ENCODE measurements around the gene ACRV1.

ACRV1 gene

GRCh38 chr11:125680747-125681146, at the start of gene ACRV1:
ACRV1 (minus strand) TSS chr11:125680847; CDS start chr11:125680780, 67 bp downstream.
- Histone ChIP-seq H3K36me3 (ENCODE audit: insufficient read depth, low read length) (peaks cover 28% of the 10 kb centered on the region), H3K9me3 (ENCODE audit: low read length) (no peaks in the 10 kb centered on the region), H3K79me2 (ENCODE audit: insufficient read depth, low read length) (no peaks in the 10 kb centered on the region), H3K27ac (ENCODE audit: low read depth, low read length, poor library complexity, severe bottlenecking) (no peak within 1 kb of the TSS), H3K4me1 (ENCODE audit: insufficient read depth, low read length, severe bottlenecking) (no peaks in the 10 kb centered on the region), H2AFZ (ENCODE audit: low read length) (no peak within 1 kb of the TSS), H3F3A (ENCODE audit: insufficient read depth, low read length) (no peaks in the 10 kb centered on the region), H4K20me1 (ENCODE audit: insufficient read depth, low read length) (no peaks in the 10 kb centered on the region), H3K27me3 (ENCODE audit: insufficient read depth, low read length) (no peaks in the 10 kb centered on the region), H3K4me2 (ENCODE audit: low read length) (no peak within 1 kb of the TSS), H3K9me2 (ENCODE audit: low read depth, low read length) (no peaks in the 10 kb centered on the region), H3K9ac (ENCODE audit: low read length) (no peak within 1 kb of the TSS), H3K4me3 (ENCODE audit: low read depth, low read length, poor library complexity, severe bottlenecking) (no peak within 1 kb of the TSS)
- TF ChIP-seq CTCF (IDR thresholded peaks at IDR 0.05; ENCODE audit: low read length): no peak
- no peak for TF ChIP-seq EZH2 (IDR thresholded peaks at IDR 0.05; ENCODE audit: borderline replicate concordance, low read length)

GRCh38 chr11:125728969-125729368, 48.3 kb upstream of the ACRV1 start:
- H3K79me2 ChIP-seq (ENCODE audit: insufficient read depth, low read length): no peaks in the 10 kb centered on the region
- no peaks in the 10 kb centered on the region for H3K27me3 ChIP-seq (ENCODE audit: insufficient read depth, low read length)
- H3K4me1 ChIP-seq (ENCODE audit: insufficient read depth, low read length, severe bottlenecking): no peaks in the 10 kb centered on the region
- no peak overlapping the region for H3K27ac ChIP-seq (ENCODE audit: low read depth, low read length, poor library complexity, severe bottlenecking)
- H3K9me3 ChIP-seq (ENCODE audit: low read length): no peaks in the 10 kb centered on the region
- no peaks in the 10 kb centered on the region for H3K9me2 ChIP-seq (ENCODE audit: low read depth, low read length)
- H3K36me3 ChIP-seq (ENCODE audit: insufficient read depth, low read length): no peaks in the 10 kb centered on the region
- H2AFZ ChIP-seq (ENCODE audit: low read length): no peak overlapping the region
- no peak overlapping the region for H3K9ac ChIP-seq (ENCODE audit: low read length)
- no peak overlapping the region for H3K4me2 ChIP-seq (ENCODE audit: low read length)
- TF ChIP-seq CTCF (IDR thresholded peaks at IDR 0.05; ENCODE audit: low read length) (no peak), EZH2 (IDR thresholded peaks at IDR 0.05; ENCODE audit: borderline replicate concordance, low read length) (no peak)
- H3F3A ChIP-seq (ENCODE audit: insufficient read depth, low read length): no peaks in the 10 kb centered on the region
- H3K4me3 ChIP-seq (ENCODE audit: low read depth, low read length, poor library complexity, severe bottlenecking): no peak overlapping the region
- no peaks in the 10 kb centered on the region for H4K20me1 ChIP-seq (ENCODE audit: insufficient read depth, low read length)

- Histone ChIP-seq H3K36me3 (ENCODE audit: insufficient read depth, low read length) (no peaks in the 10 kb centered on the region), H3K9me2 (ENCODE audit: low read depth, low read length) (no peaks in the 10 kb centered on the region), H3K4me2 (ENCODE audit: low read length) (no peak overlapping the region), H2AFZ (ENCODE audit: low read length) (no peak overlapping the region), H3K27ac (ENCODE audit: low read depth, low read length, poor library complexity, severe bottlenecking) (no peak overlapping the region), H3K27me3 (ENCODE audit: insufficient read depth, low read length) (no peaks in the 10 kb centered on the region), H3K9me3 (ENCODE audit: low read length) (no peaks in the 10 kb centered on the region), H3F3A (ENCODE audit: insufficient read depth, low read length) (no peaks in the 10 kb centered on the region), H3K4me1 (ENCODE audit: insufficient read depth, low read length, severe bottlenecking) (no peaks in the 10 kb centered on the region), H4K20me1 (ENCODE audit: insufficient read depth, low read length) (no peaks in the 10 kb centered on the region), H3K4me3 (ENCODE audit: low read depth, low read length, poor library complexity, severe bottlenecking) (no peak overlapping the region), H3K9ac (ENCODE audit: low read length) (no peak overlapping the region), H3K79me2 (ENCODE audit: insufficient read depth, low read length) (no peaks in the 10 kb centered on the region)
- no peak for TF ChIP-seq EZH2 (IDR thresholded peaks at IDR 0.05; ENCODE audit: borderline replicate concordance, low read length)
- TF ChIP-seq CTCF (IDR thresholded peaks at IDR 0.05; ENCODE audit: low read length): peak; percentile 31; the same call in 1 of the 2 replicates
These were observed 43.5 kb upstream of the ACRV1 start for GRCh38 chr11:125724125-125724524.
